ENCODE results near the gene RB1. TPM values are rescaled to one million over a fixed set of nuclear protein-coding genes. Genes with fewer than 3 reads are reported as not detected.

Gene RB1
- polyA plus RNA-seq, 1 donor from 2014 or later: 29.5 TPM

DNA sequence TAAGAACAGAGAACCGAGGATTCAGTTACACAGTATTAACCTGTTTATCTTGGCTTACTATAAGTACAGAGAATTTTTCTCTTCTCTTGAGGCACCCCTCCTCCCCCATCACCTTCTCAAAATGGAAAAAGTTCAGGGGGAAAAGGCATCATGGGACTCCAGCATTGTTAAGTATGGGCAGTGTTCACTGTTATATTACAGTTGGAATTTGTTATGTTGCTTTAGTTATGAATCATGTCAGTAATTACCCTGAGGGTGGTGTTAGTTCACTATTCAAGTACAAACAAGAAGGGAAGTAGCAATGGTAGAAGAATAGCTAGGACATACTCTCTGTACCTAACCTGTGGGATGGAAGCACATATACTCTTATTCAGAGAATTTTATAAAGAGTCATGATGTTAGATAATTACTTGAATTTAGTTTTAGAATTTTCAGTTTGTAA is 97.3 kb downstream of the RB1 start:
- H3K79me2 ChIP-seq (replicated peaks; ENCODE audit: insufficient read depth, low read length): no peaks in the 10 kb centered on the region
- no peak overlapping the region for H3K4me2 ChIP-seq (ENCODE audit: low read length)
- no peaks in the 10 kb centered on the region for H3K27me3 ChIP-seq (ENCODE audit: insufficient read depth, low read depth, low read length)
- no peak for TF ChIP-seq SMC3 (conservative IDR thresholded peaks at IDR 0.05; ENCODE audit: poor library complexity)
- no peak for TF ChIP-seq TAF1 (IDR thresholded peaks at IDR 0.05; ENCODE audit: low read depth)
- TF ChIP-seq POLR2AphosphoS5 (IDR thresholded peaks at IDR 0.05): no peak
- TF ChIP-seq, protein P1, sequence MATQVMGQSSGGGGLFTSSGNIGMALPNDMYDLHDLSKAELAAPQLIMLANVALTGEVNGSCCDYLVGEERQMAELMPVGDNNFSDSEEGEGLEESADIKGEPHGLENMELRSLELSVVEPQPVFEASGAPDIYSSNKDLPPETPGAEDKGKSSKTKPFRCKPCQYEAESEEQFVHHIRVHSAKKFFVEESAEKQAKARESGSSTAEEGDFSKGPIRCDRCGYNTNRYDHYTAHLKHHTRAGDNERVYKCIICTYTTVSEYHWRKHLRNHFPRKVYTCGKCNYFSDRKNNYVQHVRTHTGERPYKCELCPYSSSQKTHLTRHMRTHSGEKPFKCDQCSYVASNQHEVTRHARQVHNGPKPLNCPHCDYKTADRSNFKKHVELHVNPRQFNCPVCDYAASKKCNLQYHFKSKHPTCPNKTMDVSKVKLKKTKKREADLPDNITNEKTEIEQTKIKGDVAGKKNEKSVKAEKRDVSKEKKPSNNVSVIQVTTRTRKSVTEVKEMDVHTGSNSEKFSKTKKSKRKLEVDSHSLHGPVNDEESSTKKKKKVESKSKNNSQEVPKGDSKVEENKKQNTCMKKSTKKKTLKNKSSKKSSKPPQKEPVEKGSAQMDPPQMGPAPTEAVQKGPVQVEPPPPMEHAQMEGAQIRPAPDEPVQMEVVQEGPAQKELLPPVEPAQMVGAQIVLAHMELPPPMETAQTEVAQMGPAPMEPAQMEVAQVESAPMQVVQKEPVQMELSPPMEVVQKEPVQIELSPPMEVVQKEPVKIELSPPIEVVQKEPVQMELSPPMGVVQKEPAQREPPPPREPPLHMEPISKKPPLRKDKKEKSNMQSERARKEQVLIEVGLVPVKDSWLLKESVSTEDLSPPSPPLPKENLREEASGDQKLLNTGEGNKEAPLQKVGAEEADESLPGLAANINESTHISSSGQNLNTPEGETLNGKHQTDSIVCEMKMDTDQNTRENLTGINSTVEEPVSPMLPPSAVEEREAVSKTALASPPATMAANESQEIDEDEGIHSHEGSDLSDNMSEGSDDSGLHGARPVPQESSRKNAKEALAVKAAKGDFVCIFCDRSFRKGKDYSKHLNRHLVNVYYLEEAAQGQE (IDR thresholded peaks at IDR 0.05; ENCODE audit: borderline replicate concordance): no peak
- TF ChIP-seq EZH2 (IDR thresholded peaks at IDR 0.05; ENCODE audit: borderline replicate concordance, insufficient read depth, low read length, poor library complexity, severe bottlenecking): no peak
- H3F3A ChIP-seq (ENCODE audit: insufficient read depth, low read length, poor library complexity, severe bottlenecking): no peaks in the 10 kb centered on the region
- no peaks in the 10 kb centered on the region for H4K20me1 ChIP-seq (ENCODE audit: insufficient read depth)
- H3K27ac ChIP-seq (ENCODE audit: low read length): no peak overlapping the region
- H2AFZ ChIP-seq (ENCODE audit: low read depth, low read length): no peak overlapping the region
- H3K4me3 ChIP-seq (ENCODE audit: low read length): no peak overlapping the region
- no peaks in the 10 kb centered on the region for H3K36me3 ChIP-seq (ENCODE audit: insufficient read depth, low read length)
- H3K9me2 ChIP-seq (ENCODE audit: insufficient read depth, low read length): no peaks in the 10 kb centered on the region
- H3K9ac ChIP-seq (ENCODE audit: low read length): no peak overlapping the region
- no peaks in the 10 kb centered on the region for H3K9me3 ChIP-seq (ENCODE audit: low read length)

DNA sequence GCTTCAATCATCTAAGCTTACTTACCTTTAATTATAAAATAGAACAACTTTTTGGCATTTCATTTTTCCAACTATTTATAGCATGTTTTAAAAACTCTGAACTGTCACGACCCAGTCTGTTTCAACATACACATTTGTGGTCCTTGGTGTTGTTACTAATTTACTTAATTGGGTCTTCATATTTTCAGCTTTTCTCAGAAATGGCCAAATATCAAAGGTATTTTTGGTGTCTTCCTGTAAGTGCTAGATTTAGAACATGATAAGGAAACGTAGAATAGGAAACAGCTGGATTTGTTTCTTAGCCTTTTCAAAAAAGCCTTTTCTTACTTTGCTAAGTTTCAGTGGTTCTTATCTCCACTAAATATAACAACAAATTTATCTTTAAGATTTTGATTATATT is 97.9 kb downstream of the RB1 start:
- Histone ChIP-seq H3K27ac (ENCODE audit: low read length) (no peak overlapping the region), H3K4me3 (ENCODE audit: low read length) (no peak overlapping the region), H3K9ac (ENCODE audit: low read length) (no peak overlapping the region), H3K27me3 (ENCODE audit: insufficient read depth, low read depth, low read length) (no peaks in the 10 kb centered on the region), H3K79me2 (replicated peaks; ENCODE audit: insufficient read depth, low read length) (no peaks in the 10 kb centered on the region), H3K9me2 (ENCODE audit: insufficient read depth, low read length) (no peaks in the 10 kb centered on the region), H3F3A (ENCODE audit: insufficient read depth, low read length, poor library complexity, severe bottlenecking) (no peaks in the 10 kb centered on the region), H2AFZ (ENCODE audit: low read depth, low read length) (no peak overlapping the region), H3K4me2 (ENCODE audit: low read length) (no peak overlapping the region), H3K9me3 (ENCODE audit: low read length) (no peaks in the 10 kb centered on the region), H4K20me1 (ENCODE audit: insufficient read depth) (no peaks in the 10 kb centered on the region), H3K36me3 (ENCODE audit: insufficient read depth, low read length) (no peaks in the 10 kb centered on the region)
- TF ChIP-seq EP300 (conservative IDR thresholded peaks at IDR 0.05; ENCODE audit: poor library complexity, severe bottlenecking): no peak
- TF ChIP-seq SMC3 (conservative IDR thresholded peaks at IDR 0.05; ENCODE audit: poor library complexity): no peak

DNA sequence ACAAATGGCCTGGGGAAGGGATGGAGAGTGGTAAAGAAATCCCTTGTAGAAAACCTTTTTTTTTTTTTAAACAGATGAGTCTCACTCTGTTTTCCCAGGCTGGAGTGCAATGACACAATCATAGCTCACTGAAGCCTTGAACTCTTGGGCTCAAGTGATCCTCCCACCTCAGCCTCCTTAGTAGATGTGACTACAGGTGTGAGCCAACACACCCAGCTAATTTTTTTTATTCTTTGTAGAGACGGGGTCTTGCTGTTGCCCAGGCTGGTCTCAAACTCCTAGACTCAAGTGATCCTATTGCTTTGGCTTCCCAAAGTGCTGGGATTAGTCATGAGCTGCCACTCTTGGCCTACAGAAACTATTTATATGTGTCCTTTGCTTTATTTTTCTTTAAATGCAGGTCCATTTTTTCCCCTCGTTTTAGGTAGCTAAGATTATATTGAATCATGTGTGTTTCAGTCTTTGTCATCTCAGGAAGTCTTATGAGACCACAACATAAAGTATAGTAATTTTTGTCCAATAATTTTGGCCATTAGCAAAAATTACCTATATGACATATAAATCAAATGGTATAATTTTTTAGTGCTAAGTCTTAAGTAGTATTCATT is 98.9 kb downstream of the RB1 start:
- no peaks in the 10 kb centered on the region for H3K36me3 ChIP-seq (ENCODE audit: insufficient read depth, low read length)
- H2AFZ ChIP-seq (ENCODE audit: low read depth, low read length): no peak overlapping the region
- no peaks in the 10 kb centered on the region for H3K9me2 ChIP-seq (ENCODE audit: insufficient read depth, low read length)
- H3F3A ChIP-seq (ENCODE audit: insufficient read depth, low read length, poor library complexity, severe bottlenecking): no peaks in the 10 kb centered on the region
- H3K4me3 ChIP-seq (ENCODE audit: low read length): no peak overlapping the region
- TF ChIP-seq TAF1 (IDR thresholded peaks at IDR 0.05; ENCODE audit: low read depth) (no peak), SMC3 (conservative IDR thresholded peaks at IDR 0.05; ENCODE audit: poor library complexity) (no peak), MXI1 (conservative IDR thresholded peaks at IDR 0.05; ENCODE audit: poor library complexity, severe bottlenecking) (no peak), EP300 (conservative IDR thresholded peaks at IDR 0.05; ENCODE audit: poor library complexity, severe bottlenecking) (no peak), POLR2AphosphoS5 (IDR thresholded peaks at IDR 0.05) (no peak), EZH2 (IDR thresholded peaks at IDR 0.05; ENCODE audit: borderline replicate concordance, insufficient read depth, low read length, poor library complexity, severe bottlenecking) (no peak), RAD21 (conservative IDR thresholded peaks at IDR 0.05) (no peak)
- TF ChIP-seq, protein P1 (IDR thresholded peaks at IDR 0.05; ENCODE audit: borderline replicate concordance): no peak
- TF ChIP-seq, protein P2, sequence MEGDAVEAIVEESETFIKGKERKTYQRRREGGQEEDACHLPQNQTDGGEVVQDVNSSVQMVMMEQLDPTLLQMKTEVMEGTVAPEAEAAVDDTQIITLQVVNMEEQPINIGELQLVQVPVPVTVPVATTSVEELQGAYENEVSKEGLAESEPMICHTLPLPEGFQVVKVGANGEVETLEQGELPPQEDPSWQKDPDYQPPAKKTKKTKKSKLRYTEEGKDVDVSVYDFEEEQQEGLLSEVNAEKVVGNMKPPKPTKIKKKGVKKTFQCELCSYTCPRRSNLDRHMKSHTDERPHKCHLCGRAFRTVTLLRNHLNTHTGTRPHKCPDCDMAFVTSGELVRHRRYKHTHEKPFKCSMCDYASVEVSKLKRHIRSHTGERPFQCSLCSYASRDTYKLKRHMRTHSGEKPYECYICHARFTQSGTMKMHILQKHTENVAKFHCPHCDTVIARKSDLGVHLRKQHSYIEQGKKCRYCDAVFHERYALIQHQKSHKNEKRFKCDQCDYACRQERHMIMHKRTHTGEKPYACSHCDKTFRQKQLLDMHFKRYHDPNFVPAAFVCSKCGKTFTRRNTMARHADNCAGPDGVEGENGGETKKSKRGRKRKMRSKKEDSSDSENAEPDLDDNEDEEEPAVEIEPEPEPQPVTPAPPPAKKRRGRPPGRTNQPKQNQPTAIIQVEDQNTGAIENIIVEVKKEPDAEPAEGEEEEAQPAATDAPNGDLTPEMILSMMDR (IDR thresholded peaks at IDR 0.05; ENCODE audit: poor library complexity, severe bottlenecking): no peak
- no peaks in the 10 kb centered on the region for H4K20me1 ChIP-seq (ENCODE audit: insufficient read depth)
- H3K27ac ChIP-seq (ENCODE audit: low read length): no peak overlapping the region
- no peaks in the 10 kb centered on the region for H3K9me3 ChIP-seq (ENCODE audit: low read length)
- H3K9ac ChIP-seq (ENCODE audit: low read length): no peak overlapping the region
- no peaks in the 10 kb centered on the region for H3K79me2 ChIP-seq (replicated peaks; ENCODE audit: insufficient read depth, low read length)
- H3K27me3 ChIP-seq (ENCODE audit: insufficient read depth, low read depth, low read length): no peaks in the 10 kb centered on the region
- H3K4me2 ChIP-seq (ENCODE audit: low read length): no peak overlapping the region

Measured in neural cell (in vitro differentiated cells).